H1 (cell line): ENCODE results near the gene TCFL5. TPM values are rescaled to one million over a fixed set of nuclear protein-coding genes. Genes with fewer than 3 reads are reported as not detected.

Experiments
- CTCF ChIA-PET: fragments of 300-600 bp; sonication (Branson Sonifier 250); formaldehyde crosslinking; loops from one replicate; lab custom pipeline; 2021; ENCODE audit not compliant: partially characterized antibody; lab: Charles Lee
- POLR2A ChIA-PET: fragments of 300-600 bp; sonication (Branson Sonifier 250); formaldehyde crosslinking; loops from one replicate; lab custom pipeline; 2021; ENCODE audit warnings: inconsistent platforms; ENCODE audit not compliant: partially characterized antibody; lab: Charles Lee
- DNase-seq, 2 experiments: peaks; one replicate each; pipeline versions ENCODE4 v3.0.0 to v3.0.0-alpha.2; 2010 to 2022; ENCODE audit warnings: low spot score in 2 of 2, low read depth in 1 of 2, mixed read lengths in 1 of 2
- FAIRE-seq: peaks from 2 replicates; lab custom pipeline; 2011; peaks lifted over from hg19 to GRCh38; lab: Jason Lieb, UNC
- H2AFZ ChIP-seq: 2 replicates; pipeline ENCODE4 v1.8.1; 2012; ENCODE audit warnings: low read length, inconsistent platforms
- H2AK5ac ChIP-seq: 2 replicates; pipeline ENCODE4 v1.6.1; 2013; ENCODE audit warnings: low read depth, low read length
- H2BK120ac ChIP-seq: replicated peaks from 2 replicates; pipeline ENCODE3; 2013; ENCODE audit warnings: low read depth, low read length, inconsistent platforms
- H2BK12ac ChIP-seq: 2 replicates; pipeline ENCODE4 v1.6.1; 2013; ENCODE audit warnings: low read depth, low read length
- H2BK15ac ChIP-seq: 2 replicates; pipeline ENCODE4 v1.6.1; 2013; ENCODE audit warnings: low read length
- H2BK20ac ChIP-seq: 2 replicates; pipeline ENCODE4 v1.6.1; 2013; ENCODE audit warnings: low read length
- H2BK5ac ChIP-seq: 2 replicates; pipeline ENCODE4 v1.6.1; 2013; ENCODE audit warnings: low read depth, low read length
- H3K14ac ChIP-seq: 2 replicates; pipeline ENCODE4 v1.6.1; 2013; ENCODE audit warnings: inconsistent platforms; ENCODE audit not compliant: insufficient read length
- H3K18ac ChIP-seq: 2 replicates; pipeline ENCODE4 v1.6.1; 2013; ENCODE audit warnings: low read length; ENCODE audit errors: extremely low read depth
- H3K23ac ChIP-seq: 2 replicates; pipeline ENCODE4 v1.6.1; 2013; ENCODE audit warnings: inconsistent platforms; ENCODE audit not compliant: insufficient read length
- H3K23me2 ChIP-seq: 2 replicates; pipeline ENCODE4 v1.6.1; 2013; ENCODE audit warnings: low read depth, low read length
- H3K27ac ChIP-seq: 2 replicates; pipeline ENCODE4 v1.6.1; 2011; ENCODE audit warnings: low read depth, low read length, inconsistent platforms
- H3K27me3 ChIP-seq, 4 experiments: replicated peaks in 1 of 4; 1 replicate in 1 of 4; 2 replicates in 3 of 4; pipeline versions ENCODE4 v1.6.1 to v1.8.1; 2011 to 2013; ENCODE audit warnings: low read length in 3 of 4, mild to moderate bottlenecking in 3 of 4, inconsistent platforms in 2 of 4, mixed read lengths in 2 of 4, moderate library complexity in 1 of 4; ENCODE audit not compliant: control insufficient read depth in 3 of 4, insufficient read depth in 3 of 4; ENCODE audit errors: extremely low read depth in 1 of 4
- H3K36me3 ChIP-seq, 4 experiments: 2 replicates each; pipeline versions ENCODE4 v1.6.1 to v1.8.1; 2011 to 2013; ENCODE audit warnings: mild to moderate bottlenecking in 4 of 4, low read length in 3 of 4, moderate library complexity in 2 of 4, control low read depth in 1 of 4, inconsistent platforms in 1 of 4; ENCODE audit not compliant: insufficient read depth in 4 of 4, control insufficient read depth in 2 of 4
- H3K4ac ChIP-seq: replicated peaks from 2 replicates; pipeline ENCODE3; 2013; ENCODE audit warnings: low read length, low read depth, mixed read lengths, inconsistent platforms; ENCODE audit not compliant: insufficient read length
- H3K4me1 ChIP-seq, 4 experiments: replicated peaks in 1 of 4; 1 replicate in 1 of 4; 2 replicates in 3 of 4; pipeline versions ENCODE4 v1.6.1 to v1.8.1; 2011 to 2013; ENCODE audit warnings: low read length in 3 of 4, inconsistent platforms in 2 of 4, mixed read lengths in 1 of 4; ENCODE audit not compliant: insufficient read depth in 4 of 4, control insufficient read depth in 3 of 4
- H3K4me2 ChIP-seq, 2 experiments: 2 replicates each; pipeline versions ENCODE4 v1.6.1 to v1.8.1; 2011 to 2013; ENCODE audit warnings: low read depth in 2 of 2, low read length in 2 of 2, control low read depth in 1 of 2, inconsistent platforms in 1 of 2, mild to moderate bottlenecking in 1 of 2; ENCODE audit not compliant: insufficient read depth in 1 of 2
- H3K4me3 ChIP-seq, 4 experiments: fragments of 200-600, 300-600 bp in 1 of 4; sonication (generic), shearing (Covaris generic), sonication (Bioruptor Twin) in 1 of 4; 2 replicates each; pipeline versions ENCODE4 v1.5.1 to v1.8.1; 2011 to 2016; ENCODE audit warnings: low read length in 4 of 4, low read depth in 3 of 4, control low read depth in 2 of 4, inconsistent platforms in 2 of 4, mild to moderate bottlenecking in 2 of 4, mixed read lengths in 1 of 4, moderate library complexity in 1 of 4; ENCODE audit not compliant: insufficient read depth in 2 of 4; ENCODE audit errors: extremely low read depth in 1 of 4
- H3K56ac ChIP-seq: replicated peaks from 2 replicates; pipeline ENCODE3; 2013; ENCODE audit warnings: low read depth, mild to moderate bottlenecking, mixed read lengths, low read length, inconsistent platforms; ENCODE audit not compliant: insufficient read length
- H3K79me1 ChIP-seq: 2 replicates; pipeline ENCODE4 v1.6.1; 2013; ENCODE audit warnings: low read depth, low read length, control low read depth
- H3K79me2 ChIP-seq, 2 experiments: 2 replicates each; pipeline versions ENCODE4 v1.6.1 to v1.8.1; 2012 to 2013; ENCODE audit warnings: low read length in 2 of 2, mild to moderate bottlenecking in 2 of 2, inconsistent platforms in 1 of 2; ENCODE audit not compliant: insufficient read depth in 2 of 2, control insufficient read depth in 1 of 2
- H3K9ac ChIP-seq, 4 experiments: replicated peaks in 1 of 4; 1 replicate in 1 of 4; 2 replicates in 3 of 4; pipeline versions ENCODE4 v1.6.1 to v1.8.1; 2011 to 2013; ENCODE audit warnings: low read depth in 3 of 4, low read length in 3 of 4, control low read depth in 2 of 4, mild to moderate bottlenecking in 2 of 4, moderate library complexity in 2 of 4, inconsistent platforms in 1 of 4; ENCODE audit errors: extremely low read depth in 1 of 4
- H3K9me3 ChIP-seq, 2 experiments: 2 replicates each; pipeline versions ENCODE4 v1.6.1 to v1.8.1; 2012 to 2013; ENCODE audit warnings: mild to moderate bottlenecking in 2 of 2, moderate library complexity in 2 of 2, control low read depth in 1 of 2, inconsistent platforms in 1 of 2, low read depth in 1 of 2, low read length in 1 of 2, mixed read lengths in 1 of 2; ENCODE audit not compliant: insufficient read depth in 2 of 2
- H4K20me1 ChIP-seq, 2 experiments: replicated peaks in 1 of 2; 2 replicates each; pipeline versions ENCODE3 to v1.8.1; 2011 to 2013; ENCODE audit warnings: inconsistent platforms in 2 of 2, low read length in 2 of 2, mild to moderate bottlenecking in 1 of 2; ENCODE audit not compliant: insufficient read depth in 2 of 2, control insufficient read depth in 1 of 2
- H4K5ac ChIP-seq: 2 replicates; pipeline ENCODE4 v1.6.1; 2013; ENCODE audit warnings: low read length, low read depth, mixed read lengths, inconsistent platforms; ENCODE audit not compliant: insufficient read length
- H4K8ac ChIP-seq: 2 replicates; pipeline ENCODE4 v1.8.0; 2013; ENCODE audit warnings: mild to moderate bottlenecking, moderate library complexity, low read length, inconsistent platforms; ENCODE audit not compliant: insufficient read depth; ENCODE audit errors: extremely low read depth
- H4K91ac ChIP-seq: replicated peaks from 2 replicates; pipeline ENCODE3; 2013; ENCODE audit warnings: low read length, mixed read lengths, inconsistent platforms; ENCODE audit not compliant: insufficient read length
- BCL11A ChIP-seq, 2 experiments: IDR thresholded peaks; one replicate each; pipeline ENCODE4 v1.6.1; 2011; ENCODE audit warnings: low read depth in 2 of 2, low read length in 2 of 2, mild to moderate bottlenecking in 2 of 2
- BRCA1 ChIP-seq: IDR thresholded peaks from 2 replicates; pipeline ENCODE4 v1.6.1; 2012; ENCODE audit warnings: low read depth, low read length, improper control_type of control experiment
- CBX5 ChIP-seq: fragments of 300-800, 300-1000 bp; sonication (generic); IDR thresholded peaks from 2 replicates; pipeline ENCODE4 v1.7.1; 2016; ENCODE audit warnings: antibody characterized with exemption, low read length, low read depth
- CEBPB ChIP-seq: IDR thresholded peaks from 2 replicates; pipeline ENCODE4 v1.6.1; 2012; ENCODE audit warnings: low read depth, low read length
- CTBP2 ChIP-seq: IDR thresholded peaks from 2 replicates; pipeline ENCODE4 v1.7.0; 2011; ENCODE audit warnings: borderline replicate concordance, mild to moderate bottlenecking, moderate library complexity, mixed read lengths, low read length; ENCODE audit not compliant: insufficient read depth, insufficient read length
- HDAC6 ChIP-seq: IDR thresholded peaks from one replicate; pipeline ENCODE4 v1.7.1; 2012; ENCODE audit warnings: low read depth, mild to moderate bottlenecking, inconsistent platforms, low read length, moderate library complexity
- POLR2A ChIP-seq, 2 experiments: IDR thresholded peaks; 1 replicate in 1 of 2; 2 replicates in 1 of 2; pipeline ENCODE4 v1.6.1; 2011; ENCODE audit warnings: low read depth in 2 of 2, low read length in 2 of 2, mild to moderate bottlenecking in 2 of 2; ENCODE audit errors: control extremely low read depth in 1 of 2
- POLR2AphosphoS5 ChIP-seq: IDR thresholded peaks from 2 replicates; pipeline ENCODE4 v1.6.1; 2011; ENCODE audit warnings: low read depth, low read length
- SIX5 ChIP-seq: IDR thresholded peaks from 2 replicates; pipeline ENCODE4 v1.6.1; 2011; ENCODE audit warnings: mild to moderate bottlenecking, low read depth, low read length
- SP2 ChIP-seq: IDR thresholded peaks from 2 replicates; pipeline ENCODE4 v1.6.1; 2012; ENCODE audit warnings: mild to moderate bottlenecking, low read length, inconsistent platforms
- SUZ12 ChIP-seq: fragments of 200-600 bp; sonication (generic); IDR thresholded peaks from 2 replicates; pipeline ENCODE4 v1.6.1; 2012; ENCODE audit warnings: mild to moderate bottlenecking, inconsistent platforms, low read length, moderate library complexity, mixed read lengths
- WGBS, 2 experiments: shearing (Covaris generic) in 1 of 2; methylation state at CpG; one replicate each; pipeline versions ENCODE4 v1.1.6 to v1.1.7; 2013 to 2015; ENCODE audit warnings: low lambda C conversion rate in 2 of 2, mixed read lengths in 2 of 2, inconsistent platforms in 1 of 2, low coverage in 1 of 2, missing lambda C conversion rate in 1 of 2; ENCODE audit not compliant: insufficient replicate concordance in 2 of 2, insufficient coverage in 1 of 2, insufficient read length in 1 of 2; ENCODE audit errors: extremely low coverage in 1 of 2, missing lambda C conversion rate in 1 of 2; 5-methylcytosine and 5-hydroxymethylcytosine counted together
- polyA plus RNA-seq, 7 experiments: library from polyadenylated mRNA; depleted of rRNA in 3 of 7; stranded (reverse) in 5 of 7; unstranded in 2 of 7; fragments of >200 nt in 5 of 7; fragments of 200-250 nt in 2 of 7; gene quantifications; 1 replicate in 5 of 7; 2 replicates in 1 of 7; 4 replicates in 1 of 7; pipeline versions ENCODE4 v1.2.1 to v1.2.3, GENCODE V29; 2011 to 2013; ENCODE audit warnings: missing spikeins in 2 of 7, mixed read lengths in 2 of 7
- total RNA-seq: library from RNA; stranded (reverse); fragmentation: NEBNext Ultra II Directional; extraction: Animal tissue kit (Norgen Biotek cat#: 25700); gene quantifications from 2 replicates; pipeline ENCODE4 v1.2.1, GENCODE V29; 2021
- TF ChIP-seq, protein P1 (sequence below): IDR thresholded peaks from 2 replicates; pipeline ENCODE4 v1.6.1; 2012; ENCODE audit warnings: inconsistent platforms
- TF ChIP-seq, protein P2 (sequence below): IDR thresholded peaks from 2 replicates; pipeline ENCODE4 v1.6.1; 2012; ENCODE audit warnings: low read length, inconsistent platforms

The TCFL5 gene
- total and polyA plus RNA-seq, 2 of the 8 experiments (the other 6 are each of a cell fraction or from before 2014, with no cell fraction given): 6.2 to 15.0 TPM

DNA sequence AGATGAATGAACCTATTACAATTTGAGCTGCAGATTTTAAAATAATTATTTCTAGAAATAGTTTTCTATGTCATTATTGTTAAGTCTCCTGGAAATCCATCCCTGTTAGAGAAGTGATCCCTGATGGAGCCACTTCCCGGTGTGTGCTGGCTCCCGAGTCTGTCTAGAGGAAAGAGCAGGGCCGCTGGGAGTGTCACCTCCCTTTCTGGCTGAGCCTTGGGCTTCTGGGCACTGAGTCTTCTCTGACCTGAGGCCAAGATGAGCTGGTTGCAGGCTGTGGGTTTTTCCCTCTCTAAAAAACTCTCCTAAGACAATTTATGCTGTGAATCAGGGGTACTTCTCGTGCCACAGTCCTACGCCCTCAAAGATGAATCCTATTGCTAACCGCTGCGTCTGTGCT, 28.8 kb upstream of the TCFL5 start:
- Histone ChIP-seq H3K14ac (no peak overlapping the region), H4K20me1 (peaks cover 6 to 8% of the 10 kb centered on the region in 2 experiments)
- TF ChIP-seq SP2: no peak
- no peak for TF ChIP-seq CEBPB
- no peak for TF ChIP-seq CBX5
- TF ChIP-seq CTBP2: no peak
- no peak for TF ChIP-seq HDAC6
- no peak for TF ChIP-seq BRCA1
- TF ChIP-seq SUZ12: no peak
- TF ChIP-seq, protein P1, sequence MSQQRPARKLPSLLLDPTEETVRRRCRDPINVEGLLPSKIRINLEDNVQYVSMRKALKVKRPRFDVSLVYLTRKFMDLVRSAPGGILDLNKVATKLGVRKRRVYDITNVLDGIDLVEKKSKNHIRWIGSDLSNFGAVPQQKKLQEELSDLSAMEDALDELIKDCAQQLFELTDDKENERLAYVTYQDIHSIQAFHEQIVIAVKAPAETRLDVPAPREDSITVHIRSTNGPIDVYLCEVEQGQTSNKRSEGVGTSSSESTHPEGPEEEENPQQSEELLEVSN: no peak
- no peak for TF ChIP-seq POLR2A (IDR thresholded peaks at IDR 0.05; ENCODE audit: control extremely low read depth in 1 of 2, low read depth in 2 of 2, low read length in 2 of 2)
- TF ChIP-seq POLR2AphosphoS5: no peak
- TF ChIP-seq BCL11A (IDR thresholded peaks at IDR 0.05; ENCODE audit: low read depth in 2 of 2, low read length in 2 of 2): no peak
- TF ChIP-seq SIX5: no peak
- TF ChIP-seq, protein P2, sequence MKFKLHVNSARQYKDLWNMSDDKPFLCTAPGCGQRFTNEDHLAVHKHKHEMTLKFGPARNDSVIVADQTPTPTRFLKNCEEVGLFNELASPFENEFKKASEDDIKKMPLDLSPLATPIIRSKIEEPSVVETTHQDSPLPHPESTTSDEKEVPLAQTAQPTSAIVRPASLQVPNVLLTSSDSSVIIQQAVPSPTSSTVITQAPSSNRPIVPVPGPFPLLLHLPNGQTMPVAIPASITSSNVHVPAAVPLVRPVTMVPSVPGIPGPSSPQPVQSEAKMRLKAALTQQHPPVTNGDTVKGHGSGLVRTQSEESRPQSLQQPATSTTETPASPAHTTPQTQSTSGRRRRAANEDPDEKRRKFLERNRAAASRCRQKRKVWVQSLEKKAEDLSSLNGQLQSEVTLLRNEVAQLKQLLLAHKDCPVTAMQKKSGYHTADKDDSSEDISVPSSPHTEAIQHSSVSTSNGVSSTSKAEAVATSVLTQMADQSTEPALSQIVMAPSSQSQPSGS: no peak

More for the DNA sequence above, 28.8 kb upstream of the TCFL5 start:
- no peak overlapping the region for H2BK20ac ChIP-seq
- no peak overlapping the region for H3K56ac ChIP-seq
- H3K27ac ChIP-seq: no peak overlapping the region
- H2BK15ac ChIP-seq: no peak overlapping the region
- H3K4me3 ChIP-seq: no peak overlapping the region
- no peaks in the 10 kb centered on the region for H3K79me2 ChIP-seq
- ChIA-PET CTCF (interaction anchor here (0.6 to 6.4 kb wide), 8 partner anchors 9 to 23 kb away, joined by 3 to 56 read pairs (median 5); no protein-coding TSS in a partner anchor), POLR2A (interaction anchor here (1.3 to 8.5 kb wide), 4 partner anchors 9 to 45 kb away, joined by 3 to 88 read pairs (median 5); no protein-coding TSS in a partner anchor)
- no peak overlapping the region for H3K4ac ChIP-seq
- H2AK5ac ChIP-seq: no peak overlapping the region
- peaks cover 0 to 3% of the 10 kb centered on the region in 2 experiments; a peak in 1 of 4 replicates for H3K9me3 ChIP-seq
- H3K36me3 ChIP-seq: peaks cover 57 to 80% (median 70%) of the 10 kb centered on the region in 4 experiments
- FAIRE-seq (no peak), DNase-seq (no peak)
- no peaks in the 10 kb centered on the region for H3K27me3 ChIP-seq
- H4K5ac ChIP-seq: no peak overlapping the region
- H4K8ac ChIP-seq: no peak overlapping the region
- H2BK12ac ChIP-seq: no peak overlapping the region
- WGBS, 2 experiments: 93% methylated on average over 7 of the region's 7 CpGs; no CpG with 5 or more reads in 1 of the 2 experiments
- peaks cover 0 to 5% (median 0%) of the 10 kb centered on the region in 4 experiments; a peak in 3 of 7 replicates for H3K4me1 ChIP-seq
- no peak overlapping the region for H2AFZ ChIP-seq
- H2BK5ac ChIP-seq: no peak overlapping the region
- H3K23ac ChIP-seq: no peak overlapping the region
- H3K4me2 ChIP-seq: no peak overlapping the region
- no peak overlapping the region for H4K91ac ChIP-seq
- no peaks in the 10 kb centered on the region for H3K79me1 ChIP-seq
- no peak overlapping the region for H3K18ac ChIP-seq
- no peak overlapping the region for H3K9ac ChIP-seq
- H2BK120ac ChIP-seq: no peak overlapping the region
- no peaks in the 10 kb centered on the region for H3K23me2 ChIP-seq
